Measurements from ENCODE around the gene ZFYVE1.
"Not testable (repeated sequence)": the region's sequence is repeated elsewhere in the genome, so short reads cannot be mapped to it uniquely, and the experiment has no call there.

ZFYVE1 gene

GRCh38 chr14:73022051-73022450 is 4.9 kb downstream of the ZFYVE1 start:
- no peak for TF ChIP-seq CTCF (IDR thresholded peaks at IDR 0.05; ENCODE audit: low read depth, low read length, missing control alignments)
- no peak overlapping the region for H3K4me3 ChIP-seq (ENCODE audit: low read depth, low read length)
- DNase-seq (ENCODE audit: low read depth), result no peak

GRCh38 chr14:73016011-73016410 is 10.9 kb downstream of the ZFYVE1 start:
- DNase-seq (ENCODE audit: low read depth), result not testable (repeated sequence)

GRCh38 chr14:73015552-73015951 is 11.4 kb downstream of the ZFYVE1 start:
- H3K4me3 ChIP-seq (ENCODE audit: low read depth, low read length); DNase-seq (ENCODE audit: low read depth): not testable (repeated sequence)

More at GRCh38 chr14:73016011-73016410, 10.9 kb downstream of the ZFYVE1 start:
- not testable (repeated sequence) for H3K4me3 ChIP-seq (ENCODE audit: low read depth, low read length)

- peak; percentile 46 for DNase-seq (ENCODE audit: low read depth)
- H3K4me3 ChIP-seq (ENCODE audit: low read depth, low read length), result no peak overlapping the region
- no peak for TF ChIP-seq CTCF (IDR thresholded peaks at IDR 0.05; ENCODE audit: low read depth, low read length, missing control alignments)
Observed at GRCh38 chr14:73014105-73014504, 12.8 kb downstream of the ZFYVE1 start.

- not testable (repeated sequence) for H3K4me3 ChIP-seq (ENCODE audit: low read depth, low read length); DNase-seq (ENCODE audit: low read depth)
Observed at GRCh38 chr14:73011189-73011588, 15.7 kb downstream of the ZFYVE1 start.

GRCh38 chr14:73008501-73008900 is 18.4 kb downstream of the ZFYVE1 start:
- TF ChIP-seq CTCF (IDR thresholded peaks at IDR 0.05; ENCODE audit: low read depth, low read length, missing control alignments), result no peak
- DNase-seq (ENCODE audit: low read depth), result no peak

GRCh38 chr14:73007835-73008234 is 19.1 kb downstream of the ZFYVE1 start:
- H3K4me3 ChIP-seq (ENCODE audit: low read depth, low read length), result no peak overlapping the region
- DNase-seq (ENCODE audit: low read depth), result no peak
- TF ChIP-seq CTCF (IDR thresholded peaks at IDR 0.05; ENCODE audit: low read depth, low read length, missing control alignments), result no peak

More at GRCh38 chr14:73008501-73008900, 18.4 kb downstream of the ZFYVE1 start:
- no peak overlapping the region for H3K4me3 ChIP-seq (ENCODE audit: low read depth, low read length)

- not testable (repeated sequence) for H3K4me3 ChIP-seq (ENCODE audit: low read depth, low read length); DNase-seq (ENCODE audit: low read depth)
Observed at GRCh38 chr14:73004641-73005040, 22.3 kb downstream of the ZFYVE1 start.

- TF ChIP-seq CTCF (IDR thresholded peaks at IDR 0.05; ENCODE audit: low read depth, low read length, missing control alignments), result no peak
- DNase-seq (ENCODE audit: low read depth), result no peak
- no peak overlapping the region for H3K4me3 ChIP-seq (ENCODE audit: low read depth, low read length)
Observed at GRCh38 chr14:73003681-73004080, 23.2 kb downstream of the ZFYVE1 start.

All from GM12864 (cell line).